Epithelial cell of prostate (primary cell): Measurements from ENCODE around the gene CSNK1E.

Experiments
- DNase-seq: peaks from one replicate; pipeline ENCODE4 v3.0.0-alpha.2; 2011; ENCODE audit warnings: low read depth, low spot score
- H3K27ac ChIP-seq: fragments of 450-650 bp; 2 replicates; pipeline ENCODE4 v1.5.1; 2017; ENCODE audit warnings: mild to moderate bottlenecking

The CSNK1E gene

DNA sequence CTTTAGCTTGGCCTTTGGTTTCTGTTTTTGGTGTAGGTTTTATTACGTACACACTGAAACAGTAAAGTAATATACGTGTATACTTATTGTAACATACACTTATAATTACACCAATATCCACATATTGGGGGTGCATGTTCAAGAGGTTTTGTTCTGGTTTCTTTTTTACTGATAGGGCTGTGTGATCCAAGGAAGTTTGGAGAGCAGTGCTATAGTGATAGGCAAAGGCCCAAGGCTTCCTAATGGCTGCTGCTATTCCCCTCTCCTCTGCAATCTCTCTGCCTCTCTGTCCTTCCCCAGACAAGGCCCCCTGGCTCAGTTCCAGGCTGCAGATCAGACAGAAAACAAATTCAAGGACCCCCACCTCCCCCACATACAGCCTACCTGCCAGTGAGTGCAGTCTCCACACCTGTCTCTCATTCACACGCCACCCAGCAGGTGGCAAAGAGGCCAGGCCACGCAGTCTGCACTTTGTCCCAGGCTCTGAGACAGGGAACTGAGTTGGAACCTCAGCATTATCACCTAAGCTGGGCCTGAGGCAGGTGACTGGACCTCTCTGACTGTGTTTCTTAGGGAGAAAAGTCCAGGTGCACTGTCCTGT is 59.5 kb downstream of the CSNK1E start:
- H3K27ac ChIP-seq: peak overlapping the region; percentile 2
- no peak for DNase-seq

GRCh38 chr22:38257181-38257580 is 60.1 kb downstream of the CSNK1E start:
- DNase-seq: no peak
- no peak overlapping the region for H3K27ac ChIP-seq

- no peak for DNase-seq
- no peak overlapping the region for H3K27ac ChIP-seq
Observed at GRCh38 chr22:38255697-38256096, 61.5 kb downstream of the CSNK1E start.

GRCh38 chr22:38251341-38251692 is 65.9 kb downstream of the CSNK1E start:
- DNase-seq: no peak
- no peak overlapping the region for H3K27ac ChIP-seq

GRCh38 chr22:38250643-38251340 is 66.4 kb downstream of the CSNK1E start:
- no peak overlapping the region for H3K27ac ChIP-seq
- DNase-seq: no peak

GRCh38 chr22:38249803-38250642 is 67.2 kb downstream of the CSNK1E start:
- DNase-seq: no peak
- no peak overlapping the region for H3K27ac ChIP-seq

GRCh38 chr22:38249301-38249700 is 67.9 kb downstream of the CSNK1E start:
- H3K27ac ChIP-seq: no peak overlapping the region

GRCh38 chr22:38248280-38248679 is 69.0 kb downstream of the CSNK1E start:
- no peak overlapping the region for H3K27ac ChIP-seq
- DNase-seq: no peak

More at GRCh38 chr22:38249301-38249700, 67.9 kb downstream of the CSNK1E start:
- DNase-seq: no peak

- no peak overlapping the region for H3K27ac ChIP-seq
- DNase-seq: no peak
Observed at GRCh38 chr22:38247713-38248112, 69.5 kb downstream of the CSNK1E start.

DNA sequence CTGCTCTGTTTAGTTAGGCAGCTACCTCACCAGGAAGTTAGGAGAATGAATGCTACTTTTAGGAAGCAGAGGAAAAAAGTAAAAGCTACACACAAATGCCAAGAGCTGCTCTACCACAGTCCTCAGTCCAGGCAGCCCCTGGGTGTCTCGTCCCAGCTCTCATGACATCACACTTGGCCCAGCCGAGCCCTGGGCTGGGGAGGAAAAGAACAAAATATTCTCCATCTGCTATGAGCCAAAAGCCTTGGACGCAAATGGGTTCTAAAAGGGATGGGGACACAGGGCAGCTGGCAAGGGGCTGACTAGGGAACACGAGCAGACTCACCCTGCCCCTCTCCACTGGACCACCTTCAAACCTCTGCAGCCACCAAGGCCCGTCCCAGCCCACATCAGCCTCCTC is 70.5 kb downstream of the CSNK1E start:
- no peak overlapping the region for H3K27ac ChIP-seq
- DNase-seq: no peak

- H3K27ac ChIP-seq: no peak overlapping the region
Observed at GRCh38 chr22:38246046-38246658, 71.1 kb downstream of the CSNK1E start.

GRCh38 chr22:38244106-38244505 is 73.1 kb downstream of the CSNK1E start:
- DNase-seq: no peak
- peak overlapping the region; percentile 51 for H3K27ac ChIP-seq

More at GRCh38 chr22:38246046-38246658, 71.1 kb downstream of the CSNK1E start:
- no peak for DNase-seq

DNA sequence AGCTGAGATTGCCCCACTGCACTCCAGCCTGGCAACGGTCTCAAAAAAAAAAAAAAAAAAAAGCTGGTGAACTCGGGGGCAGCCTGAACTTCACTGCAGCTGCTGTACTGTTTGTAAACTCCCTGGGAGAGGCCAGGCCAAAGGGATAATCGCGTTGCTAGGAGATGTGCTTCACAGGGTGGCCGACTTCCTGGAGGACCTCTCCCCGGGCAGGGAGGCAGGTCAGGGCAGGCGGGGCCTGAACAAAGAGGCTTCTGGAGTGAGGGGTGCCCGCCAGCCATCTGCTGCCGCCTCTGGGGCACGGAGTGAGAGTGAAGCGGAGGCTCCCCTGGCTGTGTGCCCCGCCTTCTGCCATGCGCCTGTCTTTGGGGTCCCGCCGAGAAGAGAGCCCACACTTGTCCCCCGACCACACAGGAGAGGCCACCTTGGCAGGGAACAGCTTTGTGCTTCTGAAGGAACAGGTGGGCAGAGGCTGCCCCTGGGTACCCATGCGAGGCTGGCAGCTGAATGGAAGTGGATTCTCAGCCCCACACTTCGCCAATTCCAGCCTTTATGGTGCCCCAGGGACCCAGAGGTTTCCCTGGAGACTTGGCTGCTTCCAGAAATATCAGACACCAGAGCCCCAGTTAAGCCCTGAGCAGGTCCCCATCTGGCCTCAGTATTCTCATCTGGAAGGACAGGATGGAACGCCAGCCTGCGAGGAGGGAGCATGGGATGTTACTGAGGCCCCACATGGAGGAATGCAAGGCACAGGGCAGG is 74.0 kb downstream of the CSNK1E start:
- DNase-seq: no peak
- H3K27ac ChIP-seq: peak overlapping the region; percentile 51

DNA sequence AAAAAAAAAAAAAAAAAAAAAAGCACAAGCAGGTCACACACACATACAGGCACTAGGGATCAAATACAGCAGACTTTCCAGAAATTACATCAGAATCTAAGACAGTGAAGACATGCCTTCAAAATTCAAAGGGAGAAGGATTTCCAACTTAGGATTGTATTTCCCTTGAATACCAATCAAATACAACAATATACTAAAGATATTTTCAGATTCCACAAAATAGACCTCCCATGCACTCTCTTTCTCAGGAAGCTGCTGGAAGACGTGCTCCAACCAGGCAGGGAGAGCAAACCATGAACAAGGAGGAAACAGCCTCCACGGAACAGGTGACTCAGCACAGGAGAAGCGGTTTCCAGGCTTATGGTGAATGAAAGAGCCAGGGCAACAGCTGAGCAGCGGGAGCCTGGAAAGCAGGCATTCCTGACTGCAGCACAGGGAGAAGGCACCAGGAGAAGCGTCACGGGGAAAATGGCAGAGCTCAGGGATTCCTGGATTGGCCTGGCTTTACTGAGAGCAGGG is 76.4 kb downstream of the CSNK1E start:
- DNase-seq: no peak
- peak overlapping the region; percentile 98 for H3K27ac ChIP-seq
